Stomach (tissue), 9 donors: ENCODE measurements around the gene MEI4. TPM values are rescaled to one million over a fixed set of nuclear protein-coding genes. Genes with fewer than 3 reads are reported as not detected.

Experiments
- DNase-seq, 2 donors: peaks; one replicate each; pipeline versions ENCODE4 v3.0.0 to v3.0.0-alpha.2; 2013 to 2019
- H3K27ac ChIP-seq, 5 donors: fragments of 200-600 bp in 4 of 5; sonication (generic) in 4 of 5; one replicate each; pipeline ENCODE4 v1.5.1; 2013 to 2019; ENCODE audit warnings: mild to moderate bottlenecking in 1 of 5, moderate library complexity in 1 of 5
- H3K27me3 ChIP-seq, 3 donors: fragments of 200-600 bp; sonication (generic); one replicate each; pipeline ENCODE4 v1.5.1; 2017 to 2019; ENCODE audit warnings: mixed run types in 1 of 3
- H3K36me3 ChIP-seq, 4 donors: fragments of 200-600 bp; sonication (generic); 1 replicate in 3 of 4; 2 replicates in 1 of 4; pipeline ENCODE4 v1.5.1; 2016 to 2019
- H3K4me1 ChIP-seq, 4 donors: fragments of 200-600 bp; sonication (generic); one replicate each; pipeline ENCODE4 v1.5.1; 2016 to 2019
- H3K4me3 ChIP-seq, 4 donors: fragments of 200-600 bp; sonication (generic) in 3 of 4; one replicate each; pipeline ENCODE4 v1.5.1; 2016 to 2019; ENCODE audit warnings: mild to moderate bottlenecking in 1 of 4
- H3K9me3 ChIP-seq, 4 donors: fragments of 200-600 bp; sonication (generic); one replicate each; pipeline ENCODE4 v1.5.1; 2016 to 2019
- CTCF ChIP-seq, 7 experiments: fragments of 450-650 bp in 4 of 7; fragments of 200-600 bp in 3 of 7; sonication (generic) in 3 of 7; IDR thresholded peaks; one replicate each; pipeline ENCODE4 v1.5.1; 2016 to 2019; ENCODE audit warnings: antibody characterized with exemption in 7 of 7, control low read depth in 2 of 7, mild to moderate bottlenecking in 1 of 7
- EP300 ChIP-seq: sonication (generic); formaldehyde crosslinking; IDR thresholded peaks from one replicate; pipeline ENCODE4 v1.6.1; 2017; ENCODE audit warnings: antibody characterized with exemption
- POLR2A ChIP-seq, 4 donors: fragments of 450-650 bp; IDR thresholded peaks; one replicate each; pipeline ENCODE4 v1.6.1; 2016; ENCODE audit warnings: antibody characterized with exemption in 4 of 4, control low read depth in 2 of 4, mild to moderate bottlenecking in 1 of 4, moderate library complexity in 1 of 4
- POLR2AphosphoS5 ChIP-seq, 3 donors: sonication (generic); formaldehyde crosslinking; IDR thresholded peaks; one replicate each; pipeline ENCODE4 v1.6.1; 2016; ENCODE audit warnings: antibody characterized with exemption in 3 of 3
- WGBS, 5 donors: extraction: QIAGEN DNeasy Blood & Tissue Kit in 3 of 5; methylation state at CpG; one replicate each; pipeline versions ENCODE4 v1.1.5 to v1.1.7; 2013 to 2018; 5-methylcytosine and 5-hydroxymethylcytosine counted together
- intact Hi-C: fragments of 100-400 bp; cut with DNase I; formaldehyde crosslinking; loops from one replicate; pipeline ENCODE4 v1.15.1; 2023; ENCODE audit warnings: low total_unique reads
- polyA plus RNA-seq, 3 donors: library from polyadenylated mRNA; stranded (reverse); fragments of 200-250 nt; gene quantifications; one replicate each; pipeline ENCODE4 v1.2.3, GENCODE V29; 2013
- total RNA-seq, 5 donors: library from RNA; depleted of rRNA; stranded (reverse); fragments of >200 nt; gene quantifications; one replicate each; pipeline versions ENCODE4 v1.1.0 to v1.2.3, GENCODE V29; 2014 to 2016
- donor health status: healthy with polysubstance abuse.
- donor health status: Bipolar disorder and iron deficiency.
- donor health status: healthy.

MEI4 gene
- total and polyA plus RNA-seq, 8 donors = 0.73 TPM; not detected in 7

GRCh38 chr6:77786935-77787629 is 134.2 kb downstream of the MEI4 start:
- H3K27me3 ChIP-seq = no peaks in the 10 kb centered on the region
- no peak overlapping the region for H3K27ac ChIP-seq
- no peaks in the 10 kb centered on the region for H3K4me1 ChIP-seq
- 86 to 96% (median 91%) methylated on average over 4 of the region's 4 CpGs for WGBS, 5 donors
- H3K4me3 ChIP-seq = no peak overlapping the region
- H3K9me3 ChIP-seq = no peaks in the 10 kb centered on the region
- H3K36me3 ChIP-seq = no peaks in the 10 kb centered on the region
- DNase-seq = no peak
- TF ChIP-seq POLR2AphosphoS5 (IDR thresholded peaks at IDR 0.05) = no peak
- no peak for TF ChIP-seq EP300
- no peak for TF ChIP-seq CTCF (IDR thresholded peaks at IDR 0.05)
- no peak for TF ChIP-seq POLR2A (IDR thresholded peaks at IDR 0.05)
- intact Hi-C loops = no loop called here

DNA sequence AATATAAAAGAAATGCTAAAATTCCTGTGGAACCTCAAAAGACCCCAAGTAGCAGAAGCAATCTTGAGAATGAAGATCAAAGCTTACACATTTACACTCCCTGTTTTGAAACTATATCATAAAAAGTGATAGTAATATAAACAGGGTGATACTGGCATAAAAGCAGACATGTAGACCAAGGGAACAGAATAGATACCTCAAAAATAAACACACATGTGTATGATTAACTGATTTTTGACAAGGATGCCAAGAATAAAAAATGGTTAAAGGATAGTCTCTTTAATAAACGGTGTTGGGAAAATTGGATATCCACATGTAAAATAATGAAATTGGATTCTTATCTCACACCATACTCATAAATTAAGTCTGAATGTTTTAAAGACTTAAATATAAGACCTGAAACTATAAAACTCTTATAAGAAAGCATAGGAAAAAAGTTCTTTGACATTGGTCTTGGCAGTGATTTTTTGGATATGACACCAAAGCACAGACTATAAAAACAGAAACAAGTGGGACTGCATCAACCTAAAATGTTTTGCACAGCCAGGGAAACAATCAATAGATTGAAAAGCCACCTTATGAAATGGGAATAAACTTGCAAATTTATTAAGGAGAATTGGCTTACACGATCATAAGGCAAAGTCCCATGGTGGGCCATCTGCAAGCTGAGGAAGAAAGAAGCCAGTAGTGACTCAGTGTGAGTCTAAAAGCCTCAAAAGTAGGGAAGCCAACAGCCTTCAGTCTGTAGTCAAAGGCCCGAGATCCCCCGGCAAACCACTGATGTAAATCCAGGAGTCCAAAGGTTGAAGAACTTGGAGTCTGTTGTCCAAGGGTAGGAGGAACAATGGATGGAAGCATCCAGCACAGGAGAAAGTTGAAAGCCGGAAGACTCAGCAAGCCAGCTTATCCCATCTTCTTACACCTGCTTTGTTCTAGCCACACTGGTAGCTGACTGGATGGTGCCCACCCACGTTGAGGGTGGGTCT is 144.3 kb downstream of the MEI4 start:
- intact Hi-C loops = no loop called here
- Histone ChIP-seq H3K4me3 (no peak overlapping the region), H3K27ac (no peak overlapping the region), H3K4me1 (no peaks in the 10 kb centered on the region), H3K9me3 (peaks cover 0 to 20% (median 14%) of the 10 kb centered on the region in 4 donors), H3K36me3 (no peaks in the 10 kb centered on the region), H3K27me3 (no peaks in the 10 kb centered on the region)
- WGBS, 5 donors = 80 to 88% (median 87%) methylated on average over 6 of the region's 6 CpGs
- TF ChIP-seq CTCF (IDR thresholded peaks at IDR 0.05) = no peak
- TF ChIP-seq POLR2AphosphoS5 (IDR thresholded peaks at IDR 0.05) = no peak
- TF ChIP-seq EP300 = no peak
- no peak for TF ChIP-seq POLR2A (IDR thresholded peaks at IDR 0.05)
- no peak for DNase-seq

DNA sequence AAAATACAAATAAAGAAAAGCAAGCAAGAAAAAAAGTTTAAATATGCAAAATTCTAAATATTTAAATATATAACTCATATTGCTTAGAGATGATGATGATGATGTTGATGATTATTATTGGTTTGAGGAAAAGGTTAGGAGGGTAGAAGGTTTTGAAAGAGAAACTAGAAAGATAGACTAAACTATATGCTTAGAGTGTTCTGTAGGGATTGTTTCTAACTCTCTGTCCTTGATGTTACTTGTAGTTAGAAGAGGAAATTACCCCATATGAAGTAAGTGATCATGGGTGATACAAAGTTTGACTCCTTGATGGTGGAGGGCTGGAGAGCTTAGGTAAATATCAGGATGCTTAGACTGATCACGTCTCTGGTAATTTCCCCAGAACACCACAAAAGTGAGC is 159.5 kb downstream of the MEI4 start:
- Histone ChIP-seq H3K4me1 (peaks cover 0 to 8% (median 0%) of the 10 kb centered on the region in 4 donors), H3K27me3 (no peaks in the 10 kb centered on the region), H3K9me3 (no peaks in the 10 kb centered on the region), H3K27ac (no peak overlapping the region), H3K36me3 (no peaks in the 10 kb centered on the region), H3K4me3 (no peak overlapping the region)
- TF ChIP-seq CTCF (IDR thresholded peaks at IDR 0.05) = no peak
- no peak for TF ChIP-seq POLR2A (IDR thresholded peaks at IDR 0.05)
- no peak for TF ChIP-seq EP300
- TF ChIP-seq POLR2AphosphoS5 (IDR thresholded peaks at IDR 0.05) = no peak
- no peak for DNase-seq
- 56 to 86% (median 67%) methylated on average over 1 of the region's 1 CpG for WGBS, 5 donors
- intact Hi-C loops = no loop called here

- Histone ChIP-seq H3K36me3 (no peaks in the 10 kb centered on the region), H3K4me1 (peaks cover 0 to 8% (median 0%) of the 10 kb centered on the region in 4 donors), H3K9me3 (no peaks in the 10 kb centered on the region), H3K27me3 (no peaks in the 10 kb centered on the region), H3K4me3 (no peak overlapping the region), H3K27ac (no peak overlapping the region)
- 80 to 97% (median 93%) methylated on average over 1 of the region's 1 CpG for WGBS, 5 donors
- intact Hi-C loops = no loop called here
- DNase-seq = no peak
- no peak for TF ChIP-seq EP300
- no peak for TF ChIP-seq CTCF (IDR thresholded peaks at IDR 0.05)
- no peak for TF ChIP-seq POLR2AphosphoS5 (IDR thresholded peaks at IDR 0.05)
- no peak for TF ChIP-seq POLR2A (IDR thresholded peaks at IDR 0.05)
Measured at GRCh38 chr6:77813090-77813489, 160.3 kb downstream of the MEI4 start.
